Activated CD8-positive, alpha-beta memory T cell treated with anti-CD3 and anti-CD28 coated beads, Interleukin-2, amount 50 U/mL, for 1 hour (primary cell): ENCODE results near the gene CD248.
"Not testable (repeated sequence)": the region's sequence is repeated elsewhere in the genome, so short reads cannot be mapped to it uniquely, and the experiment has no call there.

ENCODE experiments used
- DNase-seq: peaks from one replicate; pipeline ENCODE4 v3.0.0-alpha.2; 2020; ENCODE audit errors: extremely low read depth

Gene CD248

GRCh38 chr11:66289548-66290329 lies 27.1 kb downstream of the CD248 start:
- DNase-seq = no peak

- DNase-seq = peak; percentile 96
These were observed 27.9 kb downstream of the CD248 start, which contains the start of gene YIF1A for GRCh38 chr11:66288671-66289547. Gene YIF1A, minus strand, starts transcription at chr11:66289143. Its CDS starts 158 bp downstream, at chr11:66288985.

- no peak for DNase-seq
These were observed 28.8 kb downstream of the CD248 start for GRCh38 chr11:66287889-66288670.

- no peak for DNase-seq
These were observed 29.5 kb downstream of the CD248 start for GRCh38 chr11:66287211-66287888.

- DNase-seq = no peak
These were observed 30.1 kb downstream of the CD248 start for GRCh38 chr11:66286699-66287098.

GRCh38 chr11:66285250-66285947 lies 31.4 kb downstream of the CD248 start:
- DNase-seq = no peak

GRCh38 chr11:66284526-66285078 lies 32.2 kb downstream of the CD248 start:
- no peak for DNase-seq

- no peak for DNase-seq
These were observed 33.3 kb downstream of the CD248 start for GRCh38 chr11:66283461-66284105.

- peak; percentile 99 for DNase-seq
These were observed 34.1 kb downstream of the CD248 start for GRCh38 chr11:66282468-66283455.

GRCh38 chr11:66281776-66282467 lies 34.9 kb downstream of the CD248 start:
- no peak for DNase-seq

- DNase-seq = no peak
These were observed 35.8 kb downstream of the CD248 start for GRCh38 chr11:66281001-66281400.

- no peak for DNase-seq
These were observed 36.4 kb downstream of the CD248 start for GRCh38 chr11:66280428-66280827.

- no peak for DNase-seq
These were observed 37.6 kb downstream of the CD248 start for GRCh38 chr11:66279092-66279734.

GRCh38 chr11:66278363-66279091 lies 38.3 kb downstream of the CD248 start:
- no peak for DNase-seq

- DNase-seq = no peak
These were observed 39.1 kb downstream of the CD248 start, which contains the start of gene CNIH2 for GRCh38 chr11:66277471-66278362. Gene CNIH2, plus strand, starts transcription at chr11:66278175. Its CDS starts 282 bp downstream, at chr11:66278457.

GRCh38 chr11:66277064-66277463 lies 39.8 kb downstream of the CD248 start:
- DNase-seq = not testable (repeated sequence)
